H1 (cell line): ENCODE data around the gene PITPNB. TPM values are rescaled to one million over a fixed set of nuclear protein-coding genes. Genes with fewer than 3 reads are reported as not detected.

ENCODE experiments used
- CTCF ChIA-PET: fragments of 300-600 bp; sonication (Branson Sonifier 250); formaldehyde crosslinking; loops from one replicate; lab custom pipeline; 2021; ENCODE audit not compliant: partially characterized antibody; lab: Charles Lee
- POLR2A ChIA-PET: fragments of 300-600 bp; sonication (Branson Sonifier 250); formaldehyde crosslinking; loops from one replicate; lab custom pipeline; 2021; ENCODE audit warnings: inconsistent platforms; ENCODE audit not compliant: partially characterized antibody; lab: Charles Lee
- DNase-seq, 2 experiments: peaks; one replicate each; pipeline versions ENCODE4 v3.0.0 to v3.0.0-alpha.2; 2010 to 2022; ENCODE audit warnings: low spot score in 2 of 2, low read depth in 1 of 2, mixed read lengths in 1 of 2
- FAIRE-seq: peaks from 2 replicates; lab custom pipeline; 2011; peaks lifted over from hg19 to GRCh38; lab: Jason Lieb, UNC
- H2AFZ ChIP-seq: 2 replicates; pipeline ENCODE4 v1.8.1; 2012; ENCODE audit warnings: low read length, inconsistent platforms
- H2AK5ac ChIP-seq: 2 replicates; pipeline ENCODE4 v1.6.1; 2013; ENCODE audit warnings: low read depth, low read length
- H2BK120ac ChIP-seq: replicated peaks from 2 replicates; pipeline ENCODE3; 2013; ENCODE audit warnings: low read depth, low read length, inconsistent platforms
- H2BK12ac ChIP-seq: 2 replicates; pipeline ENCODE4 v1.6.1; 2013; ENCODE audit warnings: low read depth, low read length
- H2BK15ac ChIP-seq: 2 replicates; pipeline ENCODE4 v1.6.1; 2013; ENCODE audit warnings: low read length
- H2BK20ac ChIP-seq: 2 replicates; pipeline ENCODE4 v1.6.1; 2013; ENCODE audit warnings: low read length
- H2BK5ac ChIP-seq: 2 replicates; pipeline ENCODE4 v1.6.1; 2013; ENCODE audit warnings: low read depth, low read length
- H3K14ac ChIP-seq: 2 replicates; pipeline ENCODE4 v1.6.1; 2013; ENCODE audit warnings: inconsistent platforms; ENCODE audit not compliant: insufficient read length
- H3K18ac ChIP-seq: 2 replicates; pipeline ENCODE4 v1.6.1; 2013; ENCODE audit warnings: low read length; ENCODE audit errors: extremely low read depth
- H3K23ac ChIP-seq: 2 replicates; pipeline ENCODE4 v1.6.1; 2013; ENCODE audit warnings: inconsistent platforms; ENCODE audit not compliant: insufficient read length
- H3K23me2 ChIP-seq: 2 replicates; pipeline ENCODE4 v1.6.1; 2013; ENCODE audit warnings: low read depth, low read length
- H3K27ac ChIP-seq: 2 replicates; pipeline ENCODE4 v1.6.1; 2011; ENCODE audit warnings: low read depth, low read length, inconsistent platforms
- H3K27me3 ChIP-seq, 4 experiments: replicated peaks in 1 of 4; 1 replicate in 1 of 4; 2 replicates in 3 of 4; pipeline versions ENCODE4 v1.6.1 to v1.8.1; 2011 to 2013; ENCODE audit warnings: low read length in 3 of 4, mild to moderate bottlenecking in 3 of 4, inconsistent platforms in 2 of 4, mixed read lengths in 2 of 4, moderate library complexity in 1 of 4; ENCODE audit not compliant: control insufficient read depth in 3 of 4, insufficient read depth in 3 of 4; ENCODE audit errors: extremely low read depth in 1 of 4
- H3K36me3 ChIP-seq, 4 experiments: 2 replicates each; pipeline versions ENCODE4 v1.6.1 to v1.8.1; 2011 to 2013; ENCODE audit warnings: mild to moderate bottlenecking in 4 of 4, low read length in 3 of 4, moderate library complexity in 2 of 4, control low read depth in 1 of 4, inconsistent platforms in 1 of 4; ENCODE audit not compliant: insufficient read depth in 4 of 4, control insufficient read depth in 2 of 4
- H3K4ac ChIP-seq: replicated peaks from 2 replicates; pipeline ENCODE3; 2013; ENCODE audit warnings: low read length, low read depth, mixed read lengths, inconsistent platforms; ENCODE audit not compliant: insufficient read length
- H3K4me1 ChIP-seq, 4 experiments: replicated peaks in 1 of 4; 1 replicate in 1 of 4; 2 replicates in 3 of 4; pipeline versions ENCODE4 v1.6.1 to v1.8.1; 2011 to 2013; ENCODE audit warnings: low read length in 3 of 4, inconsistent platforms in 2 of 4, mixed read lengths in 1 of 4; ENCODE audit not compliant: insufficient read depth in 4 of 4, control insufficient read depth in 3 of 4
- H3K4me2 ChIP-seq, 2 experiments: 2 replicates each; pipeline versions ENCODE4 v1.6.1 to v1.8.1; 2011 to 2013; ENCODE audit warnings: low read depth in 2 of 2, low read length in 2 of 2, control low read depth in 1 of 2, inconsistent platforms in 1 of 2, mild to moderate bottlenecking in 1 of 2; ENCODE audit not compliant: insufficient read depth in 1 of 2
- H3K4me3 ChIP-seq, 4 experiments: fragments of 200-600, 300-600 bp in 1 of 4; sonication (generic), shearing (Covaris generic), sonication (Bioruptor Twin) in 1 of 4; 2 replicates each; pipeline versions ENCODE4 v1.5.1 to v1.8.1; 2011 to 2016; ENCODE audit warnings: low read length in 4 of 4, low read depth in 3 of 4, control low read depth in 2 of 4, inconsistent platforms in 2 of 4, mild to moderate bottlenecking in 2 of 4, mixed read lengths in 1 of 4, moderate library complexity in 1 of 4; ENCODE audit not compliant: insufficient read depth in 2 of 4; ENCODE audit errors: extremely low read depth in 1 of 4
- H3K56ac ChIP-seq: replicated peaks from 2 replicates; pipeline ENCODE3; 2013; ENCODE audit warnings: low read depth, mild to moderate bottlenecking, mixed read lengths, low read length, inconsistent platforms; ENCODE audit not compliant: insufficient read length
- H3K79me1 ChIP-seq: 2 replicates; pipeline ENCODE4 v1.6.1; 2013; ENCODE audit warnings: low read depth, low read length, control low read depth
- H3K79me2 ChIP-seq, 2 experiments: 2 replicates each; pipeline versions ENCODE4 v1.6.1 to v1.8.1; 2012 to 2013; ENCODE audit warnings: low read length in 2 of 2, mild to moderate bottlenecking in 2 of 2, inconsistent platforms in 1 of 2; ENCODE audit not compliant: insufficient read depth in 2 of 2, control insufficient read depth in 1 of 2
- H3K9ac ChIP-seq, 4 experiments: replicated peaks in 1 of 4; 1 replicate in 1 of 4; 2 replicates in 3 of 4; pipeline versions ENCODE4 v1.6.1 to v1.8.1; 2011 to 2013; ENCODE audit warnings: low read depth in 3 of 4, low read length in 3 of 4, control low read depth in 2 of 4, mild to moderate bottlenecking in 2 of 4, moderate library complexity in 2 of 4, inconsistent platforms in 1 of 4; ENCODE audit errors: extremely low read depth in 1 of 4
- H3K9me3 ChIP-seq, 2 experiments: 2 replicates each; pipeline versions ENCODE4 v1.6.1 to v1.8.1; 2012 to 2013; ENCODE audit warnings: mild to moderate bottlenecking in 2 of 2, moderate library complexity in 2 of 2, control low read depth in 1 of 2, inconsistent platforms in 1 of 2, low read depth in 1 of 2, low read length in 1 of 2, mixed read lengths in 1 of 2; ENCODE audit not compliant: insufficient read depth in 2 of 2
- H4K20me1 ChIP-seq, 2 experiments: replicated peaks in 1 of 2; 2 replicates each; pipeline versions ENCODE3 to v1.8.1; 2011 to 2013; ENCODE audit warnings: inconsistent platforms in 2 of 2, low read length in 2 of 2, mild to moderate bottlenecking in 1 of 2; ENCODE audit not compliant: insufficient read depth in 2 of 2, control insufficient read depth in 1 of 2
- H4K5ac ChIP-seq: 2 replicates; pipeline ENCODE4 v1.6.1; 2013; ENCODE audit warnings: low read length, low read depth, mixed read lengths, inconsistent platforms; ENCODE audit not compliant: insufficient read length
- H4K8ac ChIP-seq: 2 replicates; pipeline ENCODE4 v1.8.0; 2013; ENCODE audit warnings: mild to moderate bottlenecking, moderate library complexity, low read length, inconsistent platforms; ENCODE audit not compliant: insufficient read depth; ENCODE audit errors: extremely low read depth
- H4K91ac ChIP-seq: replicated peaks from 2 replicates; pipeline ENCODE3; 2013; ENCODE audit warnings: low read length, mixed read lengths, inconsistent platforms; ENCODE audit not compliant: insufficient read length
- KDM1A ChIP-seq: fragments of 200-600, 300-600 bp; sonication (generic); IDR thresholded peaks from 2 replicates; pipeline ENCODE4 v1.7.1; 2016; ENCODE audit warnings: mild to moderate bottlenecking, low read length, borderline replicate concordance
- NRF1 ChIP-seq: IDR thresholded peaks from 2 replicates; pipeline ENCODE4 v1.6.1; 2011; ENCODE audit warnings: mild to moderate bottlenecking, low read depth, low read length, improper control_type of control experiment
- RNF2 ChIP-seq: fragments of 200-900, 300-1000 bp; sonication (generic); IDR thresholded peaks from 2 replicates; pipeline ENCODE4 v1.7.1; 2016; ENCODE audit warnings: borderline replicate concordance, low read depth, mild to moderate bottlenecking, antibody characterized with exemption, low read length; ENCODE audit not compliant: poor library complexity, severe bottlenecking; ENCODE audit errors: missing control alignments
- SIN3A ChIP-seq, 2 experiments: IDR thresholded peaks in 1 of 2; conservative IDR thresholded peaks in 1 of 2; 2 replicates each; pipeline ENCODE4 v1.6.1; 2011 to 2012; ENCODE audit warnings: low read length in 2 of 2, improper control_type of control experiment in 1 of 2, low read depth in 1 of 2, mild to moderate bottlenecking in 1 of 2
- SIX5 ChIP-seq: IDR thresholded peaks from 2 replicates; pipeline ENCODE4 v1.6.1; 2011; ENCODE audit warnings: mild to moderate bottlenecking, low read depth, low read length
- SP2 ChIP-seq: IDR thresholded peaks from 2 replicates; pipeline ENCODE4 v1.6.1; 2012; ENCODE audit warnings: mild to moderate bottlenecking, low read length, inconsistent platforms
- WGBS, 2 experiments: shearing (Covaris generic) in 1 of 2; methylation state at CpG; one replicate each; pipeline versions ENCODE4 v1.1.6 to v1.1.7; 2013 to 2015; ENCODE audit warnings: low lambda C conversion rate in 2 of 2, mixed read lengths in 2 of 2, inconsistent platforms in 1 of 2, low coverage in 1 of 2, missing lambda C conversion rate in 1 of 2; ENCODE audit not compliant: insufficient replicate concordance in 2 of 2, insufficient coverage in 1 of 2, insufficient read length in 1 of 2; ENCODE audit errors: extremely low coverage in 1 of 2, missing lambda C conversion rate in 1 of 2; 5-methylcytosine and 5-hydroxymethylcytosine counted together
- polyA plus RNA-seq, 7 experiments: library from polyadenylated mRNA; depleted of rRNA in 3 of 7; stranded (reverse) in 5 of 7; unstranded in 2 of 7; fragments of >200 nt in 5 of 7; fragments of 200-250 nt in 2 of 7; gene quantifications; 1 replicate in 5 of 7; 2 replicates in 1 of 7; 4 replicates in 1 of 7; pipeline versions ENCODE4 v1.2.1 to v1.2.3, GENCODE V29; 2011 to 2013; ENCODE audit warnings: missing spikeins in 2 of 7, mixed read lengths in 2 of 7
- total RNA-seq: library from RNA; stranded (reverse); fragmentation: NEBNext Ultra II Directional; extraction: Animal tissue kit (Norgen Biotek cat#: 25700); gene quantifications from 2 replicates; pipeline ENCODE4 v1.2.1, GENCODE V29; 2021

The PITPNB gene
- total and polyA plus RNA-seq, 2 of the 8 experiments (the other 6 are each of a cell fraction or from before 2014, with no cell fraction given): 24.6 to 89.3 TPM

DNA sequence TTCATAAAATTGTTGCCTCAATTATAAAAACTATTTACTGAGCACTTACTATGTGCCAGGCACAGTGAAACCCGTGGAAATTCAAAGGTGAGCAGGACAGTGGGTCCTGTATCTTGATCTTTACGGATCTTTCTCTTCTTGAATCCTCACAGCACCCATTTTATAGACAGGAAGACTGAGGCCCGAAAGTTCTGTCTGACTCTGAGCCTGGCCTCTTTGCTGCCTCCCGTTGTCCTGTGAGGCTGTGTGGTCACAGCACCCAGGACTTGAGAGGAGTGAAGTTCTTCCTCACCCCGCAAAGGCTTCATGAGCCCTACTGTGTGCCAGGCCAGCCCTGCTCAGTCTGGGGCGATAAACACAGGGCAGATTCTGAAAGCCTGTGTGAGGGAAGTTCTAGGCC, 104.1 kb downstream of the PITPNB start:
- H3K27ac ChIP-seq: no peak overlapping the region

More for the DNA sequence above, 104.1 kb downstream of the PITPNB start:
- H3K4me3 ChIP-seq: no peak overlapping the region
- H3K4ac ChIP-seq: no peak overlapping the region
- no peak overlapping the region for H2BK20ac ChIP-seq
- H3K23ac ChIP-seq: no peak overlapping the region
- no peaks in the 10 kb centered on the region for H3K36me3 ChIP-seq
- CTCF ChIA-PET: no interaction called here
- FAIRE-seq (no peak), DNase-seq (no peak)
- no peaks in the 10 kb centered on the region for H3K9me3 ChIP-seq
- no peaks in the 10 kb centered on the region for H3K79me2 ChIP-seq
- WGBS, 2 experiments: 82% methylated on average over 6 of the region's 6 CpGs; no CpG with 5 or more reads in 1 of the 2 experiments
- POLR2A ChIA-PET: no interaction called here
- H2BK12ac ChIP-seq: no peak overlapping the region
- H4K5ac ChIP-seq: no peak overlapping the region
- H3K14ac ChIP-seq: no peak overlapping the region
- no peak overlapping the region for H3K9ac ChIP-seq
- H3K56ac ChIP-seq: no peak overlapping the region
- H3K23me2 ChIP-seq: no peaks in the 10 kb centered on the region
- no peak overlapping the region for H2AFZ ChIP-seq
- H2AK5ac ChIP-seq: no peak overlapping the region
- no peak overlapping the region for H4K91ac ChIP-seq
- no peaks in the 10 kb centered on the region for H4K20me1 ChIP-seq
- peak; percentile 93; the same call in 1 of the 2 replicates for TF ChIP-seq KDM1A
- no peak for TF ChIP-seq NRF1
- TF ChIP-seq SIN3A (conservative IDR thresholded peaks at IDR 0.05 in 1 of 2, IDR thresholded peaks at IDR 0.05 in 1 of 2; ENCODE audit: low read depth in 1 of 2, low read length in 2 of 2): no peak
- no peak for TF ChIP-seq RNF2
- no peak for TF ChIP-seq SIX5
- TF ChIP-seq SP2: no peak
- H3K27me3 ChIP-seq: no peaks in the 10 kb centered on the region
- no peak overlapping the region for H2BK5ac ChIP-seq
- H3K4me2 ChIP-seq: no peak overlapping the region
- H3K79me1 ChIP-seq: no peaks in the 10 kb centered on the region
- H4K8ac ChIP-seq: no peak overlapping the region
- H2BK120ac ChIP-seq: no peak overlapping the region
- H2BK15ac ChIP-seq: no peak overlapping the region
- H3K18ac ChIP-seq: peak overlapping the region; percentile 20; the same call in 1 of the 2 replicates
- peaks cover 2 to 12% (median 7%) of the 10 kb centered on the region in 4 experiments; a peak in 6 of 7 replicates for H3K4me1 ChIP-seq
